Measurements from ENCODE around the gene CMTM2.

DNA sequence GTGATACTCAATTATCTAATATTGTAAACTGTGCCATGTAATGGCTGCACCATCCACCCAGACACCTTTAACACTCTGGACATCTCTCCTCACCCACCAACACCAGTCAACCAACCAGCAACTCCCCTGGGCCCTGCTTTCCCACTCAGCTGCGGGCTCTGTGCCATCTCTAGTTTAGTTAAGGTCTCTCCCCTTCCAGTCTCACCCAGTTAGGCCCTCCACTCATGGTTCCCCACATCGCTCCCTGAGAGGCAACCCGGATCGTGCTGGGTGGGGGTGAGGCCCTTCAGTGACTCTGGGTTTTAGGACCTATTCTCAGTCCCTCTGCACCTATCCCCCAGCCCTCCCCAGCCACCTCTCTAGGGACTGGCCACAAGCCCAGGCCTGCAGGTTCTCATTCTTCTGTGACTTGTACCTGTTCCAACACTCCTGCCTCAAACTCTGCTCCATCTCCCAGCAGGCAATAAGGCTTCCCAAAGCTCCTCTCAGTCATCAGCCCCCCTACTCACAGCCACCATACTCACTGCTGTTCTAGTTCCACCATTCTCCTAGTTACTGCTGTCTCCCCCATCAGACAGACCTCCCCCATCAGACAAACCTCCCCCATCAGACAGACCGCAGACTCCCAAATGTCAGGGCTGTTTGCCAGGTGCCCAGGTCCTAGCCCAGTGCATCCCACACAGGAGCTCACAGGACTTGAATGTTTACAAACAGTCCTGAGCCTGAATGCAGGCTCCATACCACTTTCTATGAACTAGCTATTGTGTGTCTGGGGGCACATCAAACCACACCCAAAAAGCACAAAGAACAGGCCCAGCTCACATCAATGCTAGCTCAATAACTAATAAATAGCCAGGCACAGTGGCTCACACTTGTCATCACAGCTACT lies 31.9 kb upstream of the CMTM2 start:
- TF ChIP-seq, protein P1, sequence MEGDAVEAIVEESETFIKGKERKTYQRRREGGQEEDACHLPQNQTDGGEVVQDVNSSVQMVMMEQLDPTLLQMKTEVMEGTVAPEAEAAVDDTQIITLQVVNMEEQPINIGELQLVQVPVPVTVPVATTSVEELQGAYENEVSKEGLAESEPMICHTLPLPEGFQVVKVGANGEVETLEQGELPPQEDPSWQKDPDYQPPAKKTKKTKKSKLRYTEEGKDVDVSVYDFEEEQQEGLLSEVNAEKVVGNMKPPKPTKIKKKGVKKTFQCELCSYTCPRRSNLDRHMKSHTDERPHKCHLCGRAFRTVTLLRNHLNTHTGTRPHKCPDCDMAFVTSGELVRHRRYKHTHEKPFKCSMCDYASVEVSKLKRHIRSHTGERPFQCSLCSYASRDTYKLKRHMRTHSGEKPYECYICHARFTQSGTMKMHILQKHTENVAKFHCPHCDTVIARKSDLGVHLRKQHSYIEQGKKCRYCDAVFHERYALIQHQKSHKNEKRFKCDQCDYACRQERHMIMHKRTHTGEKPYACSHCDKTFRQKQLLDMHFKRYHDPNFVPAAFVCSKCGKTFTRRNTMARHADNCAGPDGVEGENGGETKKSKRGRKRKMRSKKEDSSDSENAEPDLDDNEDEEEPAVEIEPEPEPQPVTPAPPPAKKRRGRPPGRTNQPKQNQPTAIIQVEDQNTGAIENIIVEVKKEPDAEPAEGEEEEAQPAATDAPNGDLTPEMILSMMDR (IDR thresholded peaks at IDR 0.05 in 8 of 11, conservative IDR thresholded peaks at IDR 0.05 in 3 of 11) = no peak
- TF ChIP-seq POLR2A (IDR thresholded peaks at IDR 0.05) (no peak), POLR2AphosphoS5 (IDR thresholded peaks at IDR 0.05) (no peak)
